Liver (tissue), 9 donors: ENCODE data around the gene FBXO2. TPM values are rescaled to one million over a fixed set of nuclear protein-coding genes. Genes with fewer than 3 reads are reported as not detected.

Experiments used
- DNase-seq: peaks from one replicate; pipeline ENCODE4 v3.0.0-alpha.2; 2017; ENCODE audit warnings: low spot score
- H3K27ac ChIP-seq, 2 donors: one replicate each; pipeline ENCODE4 v1.7.0; 2013; ENCODE audit warnings: inconsistent platforms in 2 of 2, low read length in 2 of 2, control low read depth in 1 of 2, low read depth in 1 of 2, mild to moderate bottlenecking in 1 of 2
- H3K27me3 ChIP-seq, 4 donors: one replicate each; pipeline versions ENCODE4 v1.6.1 to v1.7.0; 2013; ENCODE audit warnings: low read length in 3 of 4, inconsistent platforms in 1 of 4, mild to moderate bottlenecking in 1 of 4, moderate library complexity in 1 of 4; ENCODE audit not compliant: control insufficient read depth in 4 of 4, insufficient read depth in 4 of 4
- H3K36me3 ChIP-seq, 4 donors: one replicate each; pipeline versions ENCODE4 v1.6.1 to v1.7.0; 2013; ENCODE audit warnings: low read length in 3 of 4, mild to moderate bottlenecking in 3 of 4, low read depth in 1 of 4, moderate library complexity in 1 of 4; ENCODE audit not compliant: control insufficient read depth in 4 of 4, insufficient read depth in 3 of 4
- H3K4me1 ChIP-seq, 4 donors: one replicate each; pipeline versions ENCODE4 v1.6.1 to v1.7.0; 2013; ENCODE audit warnings: low read length in 3 of 4, mild to moderate bottlenecking in 3 of 4, moderate library complexity in 1 of 4; ENCODE audit not compliant: control insufficient read depth in 4 of 4, insufficient read depth in 4 of 4
- H3K4me3 ChIP-seq, 3 donors: one replicate each; pipeline versions ENCODE4 v1.6.1 to v1.7.0; 2013; ENCODE audit warnings: low read length in 3 of 3, control low read depth in 1 of 3, low read depth in 1 of 3, mild to moderate bottlenecking in 1 of 3
- H3K9ac ChIP-seq, 2 donors: one replicate each; pipeline ENCODE4 v1.7.0; 2013; ENCODE audit warnings: low read length in 2 of 2, mild to moderate bottlenecking in 2 of 2, moderate library complexity in 2 of 2, control low read depth in 1 of 2, low read depth in 1 of 2
- H3K9me3 ChIP-seq, 4 donors: one replicate each; pipeline versions ENCODE4 v1.6.1 to v1.7.0; 2013; ENCODE audit warnings: low read length in 3 of 4; ENCODE audit not compliant: control insufficient read depth in 4 of 4
- FOXA1 ChIP-seq: IDR thresholded peaks from 2 replicates; pipeline ENCODE4 v1.6.1; 2016; ENCODE audit warnings: antibody characterized with exemption
- GABPA ChIP-seq, 2 donors: IDR thresholded peaks in 1 of 2; conservative IDR thresholded peaks in 1 of 2; 2 replicates each; pipeline ENCODE4 v1.6.1; 2016; ENCODE audit warnings: antibody characterized with exemption in 2 of 2, mild to moderate bottlenecking in 1 of 2, moderate library complexity in 1 of 2
- HNF4A ChIP-seq, 2 donors: conservative IDR thresholded peaks; 2 replicates each; pipeline ENCODE4 v1.6.1; 2016; ENCODE audit warnings: antibody characterized with exemption in 2 of 2, mild to moderate bottlenecking in 2 of 2
- HNF4G ChIP-seq: IDR thresholded peaks from 2 replicates; pipeline ENCODE4 v1.6.1; 2016; ENCODE audit warnings: antibody characterized with exemption
- RAD21 ChIP-seq, 2 donors: IDR thresholded peaks; 2 replicates each; pipeline ENCODE4 v1.6.1; 2016; ENCODE audit warnings: antibody characterized with exemption in 2 of 2, mild to moderate bottlenecking in 2 of 2
- RXRA ChIP-seq, 2 donors: IDR thresholded peaks; 2 replicates each; pipeline ENCODE4 v1.6.1; 2017 to 2018; ENCODE audit warnings: antibody characterized with exemption in 2 of 2, mild to moderate bottlenecking in 1 of 2
- WGBS: extraction: QIAGEN DNeasy Blood & Tissue Kit; methylation state at CpG from one replicate; pipeline ENCODE4 v1.1.7; 2013; 5-methylcytosine and 5-hydroxymethylcytosine counted together
- polyA plus RNA-seq, 2 donors: library from polyadenylated mRNA; stranded (reverse) in 1 of 2; unstranded in 1 of 2; fragments of 200-250 nt in 1 of 2; fragments of >200 nt in 1 of 2; fragmentation: Nextera tagmentation in 1 of 2; extraction: Ambion mirVana in 1 of 2; gene quantifications; one replicate each; pipeline versions ENCODE4 v1.2.1 to v1.2.3, GENCODE V29; 2013 to 2015
- total RNA-seq, 2 donors: library from RNA; depleted of rRNA; stranded (reverse); fragments of >200 nt; gene quantifications; one replicate each; pipeline ENCODE4 v1.2.3, GENCODE V29; 2014
- TF ChIP-seq, protein P1 (sequence below): IDR thresholded peaks from 2 replicates; pipeline ENCODE4 v1.6.1; 2016; ENCODE audit warnings: antibody characterized with exemption, mild to moderate bottlenecking
- TF ChIP-seq, protein P2 (sequence below): IDR thresholded peaks from 2 replicates; pipeline ENCODE4 v1.6.1; 2016; ENCODE audit warnings: antibody characterized with exemption
- TF ChIP-seq, protein P3 (sequence below): IDR thresholded peaks from 2 replicates; pipeline ENCODE4 v1.6.1; 2016; ENCODE audit warnings: antibody characterized with exemption
- donor health status: healthy.
- donor health status: healthy.
- donor health status: healthy.
- donor health status: healthy.
- donor health status: healthy.

The FBXO2 gene
- total and polyA plus RNA-seq, 4 donors = 1.7 to 20.9 (median 4.0) TPM

GRCh38 chr1:11615090-11615489, 39.1 kb downstream of the FBXO2 start:
- 56% methylated on average over 16 of the region's 16 CpGs for WGBS
- Histone ChIP-seq H3K9ac (no peak overlapping the region), H3K27me3 (no peaks in the 10 kb centered on the region), H3K4me1 (no peaks in the 10 kb centered on the region), H3K27ac (no peak overlapping the region), H3K36me3 (no peaks in the 10 kb centered on the region), H3K9me3 (no peaks in the 10 kb centered on the region), H3K4me3 (no peak overlapping the region)
- DNase-seq = no peak
- no peak for TF ChIP-seq RXRA (IDR thresholded peaks at IDR 0.05)
- no peak for TF ChIP-seq HNF4A (conservative IDR thresholded peaks at IDR 0.05)
- TF ChIP-seq, protein P1, sequence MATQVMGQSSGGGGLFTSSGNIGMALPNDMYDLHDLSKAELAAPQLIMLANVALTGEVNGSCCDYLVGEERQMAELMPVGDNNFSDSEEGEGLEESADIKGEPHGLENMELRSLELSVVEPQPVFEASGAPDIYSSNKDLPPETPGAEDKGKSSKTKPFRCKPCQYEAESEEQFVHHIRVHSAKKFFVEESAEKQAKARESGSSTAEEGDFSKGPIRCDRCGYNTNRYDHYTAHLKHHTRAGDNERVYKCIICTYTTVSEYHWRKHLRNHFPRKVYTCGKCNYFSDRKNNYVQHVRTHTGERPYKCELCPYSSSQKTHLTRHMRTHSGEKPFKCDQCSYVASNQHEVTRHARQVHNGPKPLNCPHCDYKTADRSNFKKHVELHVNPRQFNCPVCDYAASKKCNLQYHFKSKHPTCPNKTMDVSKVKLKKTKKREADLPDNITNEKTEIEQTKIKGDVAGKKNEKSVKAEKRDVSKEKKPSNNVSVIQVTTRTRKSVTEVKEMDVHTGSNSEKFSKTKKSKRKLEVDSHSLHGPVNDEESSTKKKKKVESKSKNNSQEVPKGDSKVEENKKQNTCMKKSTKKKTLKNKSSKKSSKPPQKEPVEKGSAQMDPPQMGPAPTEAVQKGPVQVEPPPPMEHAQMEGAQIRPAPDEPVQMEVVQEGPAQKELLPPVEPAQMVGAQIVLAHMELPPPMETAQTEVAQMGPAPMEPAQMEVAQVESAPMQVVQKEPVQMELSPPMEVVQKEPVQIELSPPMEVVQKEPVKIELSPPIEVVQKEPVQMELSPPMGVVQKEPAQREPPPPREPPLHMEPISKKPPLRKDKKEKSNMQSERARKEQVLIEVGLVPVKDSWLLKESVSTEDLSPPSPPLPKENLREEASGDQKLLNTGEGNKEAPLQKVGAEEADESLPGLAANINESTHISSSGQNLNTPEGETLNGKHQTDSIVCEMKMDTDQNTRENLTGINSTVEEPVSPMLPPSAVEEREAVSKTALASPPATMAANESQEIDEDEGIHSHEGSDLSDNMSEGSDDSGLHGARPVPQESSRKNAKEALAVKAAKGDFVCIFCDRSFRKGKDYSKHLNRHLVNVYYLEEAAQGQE = no peak
- TF ChIP-seq RAD21 (IDR thresholded peaks at IDR 0.05) = no peak
- TF ChIP-seq FOXA1 = no peak
- TF ChIP-seq GABPA (IDR thresholded peaks at IDR 0.05 in 1 of 2, conservative IDR thresholded peaks at IDR 0.05 in 1 of 2) = no peak
- no peak for TF ChIP-seq HNF4G
- TF ChIP-seq, protein P2, sequence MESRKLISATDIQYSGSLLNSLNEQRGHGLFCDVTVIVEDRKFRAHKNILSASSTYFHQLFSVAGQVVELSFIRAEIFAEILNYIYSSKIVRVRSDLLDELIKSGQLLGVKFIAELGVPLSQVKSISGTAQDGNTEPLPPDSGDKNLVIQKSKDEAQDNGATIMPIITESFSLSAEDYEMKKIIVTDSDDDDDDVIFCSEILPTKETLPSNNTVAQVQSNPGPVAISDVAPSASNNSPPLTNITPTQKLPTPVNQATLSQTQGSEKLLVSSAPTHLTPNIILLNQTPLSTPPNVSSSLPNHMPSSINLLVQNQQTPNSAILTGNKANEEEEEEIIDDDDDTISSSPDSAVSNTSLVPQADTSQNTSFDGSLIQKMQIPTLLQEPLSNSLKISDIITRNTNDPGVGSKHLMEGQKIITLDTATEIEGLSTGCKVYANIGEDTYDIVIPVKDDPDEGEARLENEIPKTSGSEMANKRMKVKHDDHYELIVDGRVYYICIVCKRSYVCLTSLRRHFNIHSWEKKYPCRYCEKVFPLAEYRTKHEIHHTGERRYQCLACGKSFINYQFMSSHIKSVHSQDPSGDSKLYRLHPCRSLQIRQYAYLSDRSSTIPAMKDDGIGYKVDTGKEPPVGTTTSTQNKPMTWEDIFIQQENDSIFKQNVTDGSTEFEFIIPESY = no peak
- TF ChIP-seq, protein P3, sequence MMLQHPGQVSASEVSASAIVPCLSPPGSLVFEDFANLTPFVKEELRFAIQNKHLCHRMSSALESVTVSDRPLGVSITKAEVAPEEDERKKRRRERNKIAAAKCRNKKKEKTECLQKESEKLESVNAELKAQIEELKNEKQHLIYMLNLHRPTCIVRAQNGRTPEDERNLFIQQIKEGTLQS = no peak

DNA sequence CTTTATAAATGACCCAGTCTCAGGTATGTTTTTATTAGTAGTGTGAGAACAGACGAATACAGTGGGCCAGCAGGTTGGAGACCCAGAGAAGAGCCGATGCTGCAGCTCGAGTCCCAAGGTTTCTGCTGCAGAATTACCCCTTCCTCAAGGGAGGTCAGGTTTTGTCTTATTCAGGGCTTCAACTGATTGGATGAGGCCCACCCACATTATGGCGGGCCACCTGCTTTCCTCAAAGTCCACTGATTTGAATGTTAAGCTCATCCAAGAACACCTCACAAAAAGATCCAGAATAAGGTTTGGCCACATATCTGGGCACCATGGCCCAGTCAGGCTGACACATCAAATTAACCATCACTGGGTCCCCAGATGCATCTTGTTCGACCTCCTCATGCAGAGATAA, 40.9 kb downstream of the FBXO2 start:
- 78% methylated on average over 5 of the region's 5 CpGs for WGBS
- TF ChIP-seq, protein P1 = no peak
- no peak for TF ChIP-seq RAD21 (IDR thresholded peaks at IDR 0.05)
- H3K27me3 ChIP-seq = no peaks in the 10 kb centered on the region
- no peak overlapping the region for H3K4me3 ChIP-seq
- H3K9ac ChIP-seq = no peak overlapping the region
- no peaks in the 10 kb centered on the region for H3K4me1 ChIP-seq
- H3K36me3 ChIP-seq = no peaks in the 10 kb centered on the region
- H3K27ac ChIP-seq = no peak overlapping the region
- H3K9me3 ChIP-seq = no peaks in the 10 kb centered on the region
- DNase-seq = no peak
